KBM-7 (cell line): ENCODE data around the gene FOXK2.

Source experiments
- DNase-seq: peaks from one replicate; pipeline ENCODE4 v3.0.0-alpha.2; 2015
- in situ Hi-C: fragments of 300-500 bp; cut with MboI; formaldehyde crosslinking; loops from 2 replicates; pipeline ENCODE4 v1.14.3; 2020; ENCODE audit warnings: low sequenced_read_pairs, low pct_unique_long_range_greater_than_20kb, mixed read lengths

The FOXK2 gene

GRCh38 chr17:82611140-82612058 lies 91.9 kb downstream of the FOXK2 start:
- in situ Hi-C loops = no loop called here
- peak; percentile 47 for DNase-seq

GRCh38 chr17:82613283-82614094 lies 94.0 kb downstream of the FOXK2 start:
- in situ Hi-C loops = no loop called here
- DNase-seq = no peak

GRCh38 chr17:82614095-82614631 lies 94.6 kb downstream of the FOXK2 start:
- DNase-seq = no peak
- in situ Hi-C loops = no loop called here

GRCh38 chr17:82615084-82616020 lies 95.8 kb downstream of the FOXK2 start:
- DNase-seq = peak; percentile 26
- in situ Hi-C loops = no loop called here

- DNase-seq = no peak
- in situ Hi-C loops = no loop called here
Measured at GRCh38 chr17:82616021-82616711, 96.6 kb downstream of the FOXK2 start.

- in situ Hi-C loops = no loop called here
- no peak for DNase-seq
Measured at GRCh38 chr17:82619211-82619610, 99.7 kb downstream of the FOXK2 start.

GRCh38 chr17:82619641-82620040 lies 100.1 kb downstream of the FOXK2 start:
- no peak for DNase-seq
- in situ Hi-C loops = no loop called here

GRCh38 chr17:82623707-82624106 lies 104.2 kb downstream of the FOXK2 start:
- in situ Hi-C loops = no loop called here
- DNase-seq = peak; percentile 93

GRCh38 chr17:82627405-82627804 lies 107.9 kb downstream of the FOXK2 start:
- in situ Hi-C loops = no loop called here
- no peak for DNase-seq

GRCh38 chr17:82629748-82630147 lies 110.2 kb downstream of the FOXK2 start:
- no peak for DNase-seq
- in situ Hi-C loops = no loop called here

GRCh38 chr17:82630212-82630611 lies 110.7 kb downstream of the FOXK2 start:
- DNase-seq = no peak
- in situ Hi-C loops = no loop called here

- in situ Hi-C loops = no loop called here
- no peak for DNase-seq
Measured at GRCh38 chr17:82631544-82631943, 112.0 kb downstream of the FOXK2 start.

- in situ Hi-C loops = no loop called here
- no peak for DNase-seq
Measured at GRCh38 chr17:82632451-82632850, 112.9 kb downstream of the FOXK2 start.

GRCh38 chr17:82633343-82633742 lies 113.8 kb downstream of the FOXK2 start:
- no peak for DNase-seq
- in situ Hi-C loops = no loop called here

- in situ Hi-C loops = no loop called here
- DNase-seq = no peak
Measured at GRCh38 chr17:82636626-82637598, 117.4 kb downstream of the FOXK2 start.

- no peak for DNase-seq
- in situ Hi-C loops = no loop called here
Measured at GRCh38 chr17:82638183-82638773, 118.7 kb downstream of the FOXK2 start.

- in situ Hi-C loops = no loop called here
- no peak for DNase-seq
Measured at GRCh38 chr17:82639628-82640027, 120.1 kb downstream of the FOXK2 start.
